Dermis microvascular lymphatic vessel endothelial cell (primary cell): ENCODE results near the gene ANKH. TPM values are rescaled to one million over a fixed set of nuclear protein-coding genes. Genes with fewer than 3 reads are reported as not detected.

Experiments
- DNase-seq, 2 donors: peaks; one replicate each; pipeline versions ENCODE4 v3.0.0 to v3.0.0-alpha.2; 2010; ENCODE audit warnings: low read depth in 2 of 2
- total RNA-seq: library from RNA; depleted of rRNA; stranded (reverse); fragments of >200 nt; gene quantifications from 2 replicates; pipeline ENCODE4 v1.2.1, GENCODE V29; 2014

ANKH gene
- total RNA-seq, 1 donor from 2014 or later, result 12.7 TPM

- DNase-seq, result no peak
Measured at GRCh38 chr5:14696057-14696456, 175.5 kb downstream of the ANKH start.

- no peak for DNase-seq
Measured at GRCh38 chr5:14695152-14695551, 176.4 kb downstream of the ANKH start.

- no peak for DNase-seq
Measured at GRCh38 chr5:14693070-14693469, 178.5 kb downstream of the ANKH start.

GRCh38 chr5:14687023-14687665 lies 184.4 kb downstream of the ANKH start:
- no peak for DNase-seq

GRCh38 chr5:14686517-14686916 lies 185.1 kb downstream of the ANKH start:
- no peak for DNase-seq

GRCh38 chr5:14685757-14686156 lies 185.8 kb downstream of the ANKH start:
- DNase-seq, result peak; percentile 51 to 67

GRCh38 chr5:14684757-14685156 lies 186.8 kb downstream of the ANKH start:
- DNase-seq, result no peak

GRCh38 chr5:14683906-14684455 lies 187.6 kb downstream of the ANKH start:
- DNase-seq, result no peak

GRCh38 chr5:14681236-14681752 lies 190.3 kb downstream of the ANKH start:
- no peak for DNase-seq

- no peak for DNase-seq
Measured at GRCh38 chr5:14679595-14679994, 192.0 kb downstream of the ANKH start.

- DNase-seq, result no peak
Measured at GRCh38 chr5:14678773-14679334, 192.7 kb downstream of the ANKH start.

GRCh38 chr5:14676320-14676719 lies 195.3 kb downstream of the ANKH start:
- no peak for DNase-seq

GRCh38 chr5:14675865-14676300 lies 195.7 kb downstream of the ANKH start:
- no peak for DNase-seq

GRCh38 chr5:14674983-14675854 lies 196.4 kb downstream of the ANKH start:
- DNase-seq, result no peak

- no peak for DNase-seq
Measured at GRCh38 chr5:14673443-14673842, 198.1 kb downstream of the ANKH start.

- DNase-seq, result no peak
Measured at GRCh38 chr5:14672484-14673394, 198.8 kb downstream of the ANKH start.

- peak in 1 of 2 donors; percentile 50 for DNase-seq
Measured at GRCh38 chr5:14672082-14672481, 199.5 kb downstream of the ANKH start.

GRCh38 chr5:14671414-14671813 lies 200.2 kb downstream of the ANKH start:
- DNase-seq, result peak; percentile 43 to 54

GRCh38 chr5:14669975-14670374 lies 201.6 kb downstream of the ANKH start:
- peak in 1 of 2 donors; percentile 24 for DNase-seq

- DNase-seq, result no peak
Measured at GRCh38 chr5:14669415-14669814, 202.2 kb downstream of the ANKH start.

- DNase-seq, result no peak
Measured at GRCh38 chr5:14668181-14668591, 203.4 kb downstream of the ANKH start.
